ELR (cell line): ENCODE results near the gene KLHDC7A.

Source experiments
- DNase-seq: peaks from one replicate; pipeline ENCODE4 v3.0.0-alpha.2; 2015; ENCODE audit warnings: low read depth

The KLHDC7A gene

GRCh38 chr1:18473195-18473815, 7.4 kb upstream of the KLHDC7A start:
- no peak for DNase-seq

DNA sequence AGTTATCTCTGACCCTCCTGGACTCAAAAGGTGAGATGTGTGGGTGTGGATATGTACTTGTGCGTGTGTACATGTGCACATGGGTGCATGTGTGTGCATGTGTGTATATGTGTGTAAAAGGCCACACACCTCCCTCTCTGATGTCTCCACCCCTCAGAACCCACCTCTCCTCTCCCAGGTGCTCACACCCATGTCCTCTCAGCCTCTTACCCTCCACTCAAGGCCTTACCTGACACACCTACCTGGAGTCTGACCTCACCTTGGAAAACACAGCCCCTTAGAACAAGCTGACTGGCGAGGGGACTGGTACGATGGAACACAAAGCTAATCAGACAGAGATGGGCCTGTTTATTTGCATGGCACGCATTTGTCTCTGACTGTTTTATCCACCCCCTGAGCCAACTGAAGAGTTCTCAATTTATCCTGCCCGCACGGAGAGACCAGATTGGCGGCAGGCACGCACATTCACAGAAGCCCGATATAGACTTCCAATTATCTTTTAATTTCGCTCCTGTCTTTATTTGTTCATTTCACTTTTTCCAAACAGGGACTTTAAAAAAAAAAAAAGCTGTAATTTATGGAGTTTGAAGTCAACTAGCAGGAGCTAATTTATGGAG, 6.1 kb upstream of the KLHDC7A start:
- DNase-seq, result no peak

- DNase-seq, result no peak
These were observed 5.4 kb upstream of the KLHDC7A start for GRCh38 chr1:18475234-18475905.

GRCh38 chr1:18479454-18479853, 1.3 kb upstream of the KLHDC7A start:
- DNase-seq, result no peak

DNA sequence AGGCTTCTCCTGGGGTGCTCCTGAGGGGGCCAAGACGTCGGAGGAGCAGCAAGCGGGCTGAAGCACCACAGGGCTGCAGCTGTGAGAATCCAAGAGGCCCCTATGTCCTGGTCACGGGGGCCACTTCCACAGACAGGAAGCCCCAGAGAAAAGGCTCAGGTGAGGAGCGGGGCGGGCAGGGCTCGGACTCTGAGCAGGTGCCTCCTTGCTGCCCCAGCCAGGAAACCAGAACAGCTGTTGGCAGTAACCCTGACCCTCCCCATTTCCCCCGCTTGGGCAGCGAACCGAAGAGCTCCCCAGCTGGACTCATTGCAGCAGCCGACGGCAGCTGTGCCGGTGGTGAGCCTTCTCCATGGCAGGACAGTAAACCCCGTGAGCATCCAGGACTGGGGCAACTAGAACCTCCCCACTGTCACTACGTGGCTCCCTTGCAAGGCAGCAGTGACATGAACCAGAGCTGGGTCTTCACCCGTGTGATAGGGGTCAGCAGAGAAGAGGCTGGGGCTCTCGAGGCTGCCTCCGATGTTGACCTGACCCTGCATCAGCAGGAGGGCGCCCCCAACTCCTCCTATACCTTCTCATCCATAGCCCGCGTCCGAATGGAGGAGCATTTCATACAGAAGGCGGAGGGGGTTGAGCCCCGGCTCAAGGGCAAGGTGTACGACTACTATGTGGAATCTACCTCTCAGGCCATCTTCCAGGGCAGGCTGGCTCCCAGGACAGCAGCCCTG, 625 bp downstream of the KLHDC7A start:
- no peak for DNase-seq

DNA sequence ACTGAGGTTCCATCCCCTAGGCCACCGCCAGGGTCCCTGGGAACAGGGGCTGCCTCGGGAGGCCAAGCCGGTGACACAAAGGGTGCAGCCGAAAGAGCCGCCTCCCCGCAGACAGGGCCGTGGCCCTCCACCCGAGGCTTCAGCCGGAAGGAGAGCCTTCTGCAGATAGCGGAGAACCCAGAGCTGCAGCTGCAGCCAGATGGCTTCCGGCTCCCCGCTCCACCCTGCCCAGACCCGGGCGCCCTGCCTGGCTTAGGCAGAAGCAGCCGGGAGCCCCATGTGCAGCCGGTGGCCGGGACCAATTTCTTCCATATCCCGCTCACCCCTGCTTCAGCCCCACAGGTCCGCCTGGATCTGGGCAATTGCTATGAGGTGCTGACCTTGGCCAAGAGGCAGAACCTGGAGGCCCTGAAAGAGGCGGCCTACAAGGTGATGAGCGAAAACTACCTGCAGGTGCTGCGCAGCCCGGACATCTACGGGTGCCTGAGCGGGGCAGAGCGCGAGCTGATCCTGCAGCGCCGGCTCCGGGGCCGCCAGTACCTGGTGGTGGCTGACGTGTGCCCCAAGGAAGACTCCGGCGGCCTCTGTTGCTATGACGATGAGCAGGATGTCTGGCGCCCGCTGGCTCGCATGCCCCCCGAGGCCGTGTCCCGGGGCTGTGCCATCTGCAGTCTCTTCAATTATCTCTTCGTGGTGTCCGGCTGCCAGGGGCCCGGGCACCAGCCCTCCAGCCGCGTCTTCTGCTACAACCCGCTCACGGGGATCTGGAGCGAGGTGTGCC, 1.4 kb downstream of the KLHDC7A start:
- DNase-seq, result no peak

- no peak for DNase-seq
These were observed 2.1 kb downstream of the KLHDC7A start for GRCh38 chr1:18482721-18483425.

DNA sequence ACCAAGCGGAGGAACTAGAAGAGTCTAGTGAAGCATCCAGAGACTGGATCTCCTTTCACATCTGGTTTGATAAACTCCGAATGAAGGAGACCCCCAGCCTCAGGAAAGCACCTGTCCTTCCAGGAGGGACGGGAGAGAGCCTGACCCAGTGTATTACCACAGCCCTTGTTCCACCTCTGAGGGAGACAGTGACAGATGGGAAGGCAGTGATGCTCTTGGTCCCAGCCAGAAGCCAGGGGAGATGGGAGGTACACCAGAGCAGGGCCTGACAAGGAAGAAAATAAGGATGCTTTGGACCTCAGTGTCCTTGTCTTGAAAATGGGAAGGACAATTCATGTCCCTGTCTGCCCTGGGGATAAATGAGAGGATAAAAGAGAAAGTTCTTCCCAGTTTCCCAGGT, 3.5 kb downstream of the KLHDC7A start:
- DNase-seq, result no peak

- DNase-seq, result no peak
These were observed 4.0 kb downstream of the KLHDC7A start for GRCh38 chr1:18484721-18485120.

DNA sequence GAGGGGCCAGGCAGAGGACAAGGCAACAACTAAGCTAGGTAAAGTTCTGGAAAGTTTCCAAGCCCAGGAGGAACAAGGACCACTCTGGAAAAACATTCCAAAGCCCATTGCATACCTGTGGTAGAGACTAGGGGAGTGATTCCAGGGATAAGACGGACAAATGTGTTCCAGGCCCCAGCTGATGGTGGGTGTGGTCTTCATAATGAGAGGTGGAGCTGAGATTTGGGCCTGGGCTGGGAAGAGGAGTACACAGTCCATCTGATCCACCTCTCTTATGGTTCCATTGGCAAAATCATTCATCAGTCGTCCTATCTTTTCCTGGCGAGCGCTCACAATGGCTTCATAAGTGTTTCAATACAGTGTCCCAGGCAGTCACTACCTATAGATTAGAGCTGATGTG, 4.5 kb downstream of the KLHDC7A start:
- no peak for DNase-seq

GRCh38 chr1:18486195-18486594, 5.5 kb downstream of the KLHDC7A start:
- peak; percentile 1 for DNase-seq

DNA sequence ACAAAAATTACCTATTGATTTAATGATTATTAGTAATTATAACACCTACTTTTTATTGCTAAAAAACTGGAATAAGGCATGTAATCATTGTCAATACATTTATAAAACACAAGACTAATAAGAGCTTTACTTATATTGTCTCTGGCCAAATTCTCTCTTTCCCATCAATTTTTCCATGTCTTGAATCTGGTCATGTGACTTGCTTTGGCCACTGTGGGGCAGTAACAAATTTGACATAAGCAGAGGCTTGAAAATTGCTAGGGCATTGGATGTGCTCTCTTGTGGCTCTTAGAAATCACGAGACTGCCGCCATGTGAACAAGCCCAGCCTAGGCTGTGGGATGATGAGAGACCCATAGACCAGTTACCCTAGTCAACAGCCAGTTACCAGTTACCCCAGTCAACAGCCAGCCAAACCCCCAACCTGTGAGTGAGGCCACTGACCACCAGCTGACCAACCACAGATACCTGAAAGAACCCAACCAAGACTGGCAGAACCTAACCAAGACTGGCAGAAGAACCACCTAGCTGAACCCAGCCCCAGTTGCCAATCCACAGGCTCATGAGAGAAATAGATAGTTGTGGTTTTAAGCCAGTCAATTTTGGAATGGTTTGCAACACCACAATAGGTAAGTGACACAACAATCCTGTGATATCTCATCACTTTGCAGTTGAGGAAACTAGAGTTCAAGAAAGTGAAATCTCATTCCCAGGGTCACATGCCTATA, 8.8 kb downstream of the KLHDC7A start:
- DNase-seq, result no peak

DNA sequence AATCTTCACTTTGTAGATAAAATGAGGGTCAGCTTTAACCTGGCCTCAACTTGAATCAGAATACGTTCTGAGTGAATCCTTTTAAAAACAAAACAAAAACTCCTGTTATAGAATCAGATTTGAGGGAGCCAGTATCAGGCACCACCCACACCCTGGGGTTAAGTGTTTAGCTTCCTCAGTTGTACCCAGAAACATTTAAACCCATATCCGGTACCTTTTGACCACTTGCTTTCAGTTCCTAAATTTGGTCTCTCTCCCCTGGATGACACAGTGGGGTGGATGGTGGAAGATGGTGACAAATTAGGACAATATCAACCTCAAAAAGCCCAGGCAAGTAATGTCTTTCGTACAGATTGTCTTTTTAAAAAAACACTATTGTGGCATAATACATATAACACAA, 10.4 kb downstream of the KLHDC7A start:
- no peak for DNase-seq

- DNase-seq, result no peak
These were observed 13.6 kb downstream of the KLHDC7A start for GRCh38 chr1:18494304-18494703.

DNA sequence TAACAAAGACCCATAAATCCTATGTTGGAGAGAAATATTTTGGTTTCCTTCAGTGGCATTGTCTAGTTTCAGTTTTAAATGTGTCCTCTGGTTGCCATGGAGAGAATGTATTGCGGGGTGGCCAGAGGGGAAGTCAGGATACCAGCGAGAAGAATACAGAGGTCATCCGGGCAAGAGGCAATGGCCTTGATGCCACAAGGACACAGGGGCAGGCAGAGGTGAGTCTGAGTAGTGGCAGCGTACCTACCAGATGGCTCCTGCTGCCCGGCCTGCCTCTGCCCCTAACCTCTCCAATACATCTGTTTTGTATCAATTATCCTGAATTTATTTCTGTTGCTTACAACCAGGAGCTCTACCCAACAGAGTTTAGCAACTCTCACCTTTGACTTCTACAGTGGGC, 14.9 kb downstream of the KLHDC7A start:
- DNase-seq, result no peak

DNA sequence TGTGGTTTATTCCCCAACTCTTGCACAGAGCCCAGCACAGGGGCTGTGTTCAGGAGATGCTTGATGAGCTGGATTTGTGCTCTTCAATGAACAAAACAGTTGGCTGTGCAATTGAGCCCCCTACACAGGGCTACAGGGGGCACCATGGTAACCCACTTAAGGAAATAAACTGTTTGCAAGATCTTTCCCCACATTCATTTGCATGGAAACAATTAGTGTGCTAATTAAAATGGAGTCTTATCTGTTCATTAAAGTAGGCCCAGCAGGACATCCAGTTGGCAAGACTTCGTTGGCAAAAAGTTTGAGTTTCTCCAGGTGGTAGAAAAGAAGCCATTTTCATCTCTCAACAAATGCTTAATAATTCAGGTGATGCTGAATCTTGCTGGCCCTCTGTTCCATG, 15.3 kb downstream of the KLHDC7A start:
- no peak for DNase-seq

GRCh38 chr1:18496497-18497235, 15.9 kb downstream of the KLHDC7A start:
- no peak for DNase-seq

DNA sequence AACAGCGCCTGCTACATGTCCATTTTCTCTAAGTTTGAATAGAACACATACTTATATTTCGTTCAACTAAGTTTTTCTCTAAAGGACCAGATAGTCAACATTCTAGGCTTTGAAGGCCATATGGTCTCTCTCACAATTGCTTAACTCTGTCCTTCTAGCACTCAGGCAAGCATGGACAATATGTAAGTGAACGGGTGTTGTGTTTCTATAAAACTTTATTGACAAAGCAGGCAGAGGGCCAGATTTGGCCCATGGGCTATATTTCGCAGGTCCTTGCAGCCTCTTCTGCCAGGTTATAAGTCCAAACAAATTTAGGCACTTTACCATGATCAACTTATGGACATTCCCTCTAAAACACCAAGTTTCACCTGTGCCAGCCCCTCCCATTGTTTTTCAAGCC, 21.1 kb downstream of the KLHDC7A start:
- DNase-seq, result no peak

- no peak for DNase-seq
These were observed 23.9 kb downstream of the KLHDC7A start for GRCh38 chr1:18504609-18505008.

DNA sequence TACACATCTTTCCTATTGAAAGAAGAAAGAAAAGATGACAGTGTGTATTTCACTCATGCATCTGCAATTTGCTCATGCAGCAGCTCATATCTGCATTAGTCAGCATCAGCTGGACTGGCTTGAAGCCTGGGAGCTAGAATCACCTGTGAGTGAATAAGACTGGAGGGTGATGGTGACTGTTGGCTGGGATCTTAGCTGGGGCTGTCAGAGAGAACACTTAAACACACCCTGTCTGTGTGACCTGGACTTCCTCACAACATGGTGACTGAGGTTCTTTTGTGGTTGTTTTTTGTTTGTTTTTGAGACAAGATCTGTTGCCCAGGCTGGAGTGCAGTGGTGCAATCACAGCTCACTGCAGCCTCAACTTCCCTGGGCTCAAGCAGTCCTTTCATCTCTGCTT, 24.9 kb downstream of the KLHDC7A start:
- no peak for DNase-seq
